ENCODE data around the gene NR0B1.
A peak's percentile ranks its signal among the peaks of the same experiment; 100 is the strongest.

NR0B1 gene, protein sequence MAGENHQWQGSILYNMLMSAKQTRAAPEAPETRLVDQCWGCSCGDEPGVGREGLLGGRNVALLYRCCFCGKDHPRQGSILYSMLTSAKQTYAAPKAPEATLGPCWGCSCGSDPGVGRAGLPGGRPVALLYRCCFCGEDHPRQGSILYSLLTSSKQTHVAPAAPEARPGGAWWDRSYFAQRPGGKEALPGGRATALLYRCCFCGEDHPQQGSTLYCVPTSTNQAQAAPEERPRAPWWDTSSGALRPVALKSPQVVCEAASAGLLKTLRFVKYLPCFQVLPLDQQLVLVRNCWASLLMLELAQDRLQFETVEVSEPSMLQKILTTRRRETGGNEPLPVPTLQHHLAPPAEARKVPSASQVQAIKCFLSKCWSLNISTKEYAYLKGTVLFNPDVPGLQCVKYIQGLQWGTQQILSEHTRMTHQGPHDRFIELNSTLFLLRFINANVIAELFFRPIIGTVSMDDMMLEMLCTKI

DNA sequence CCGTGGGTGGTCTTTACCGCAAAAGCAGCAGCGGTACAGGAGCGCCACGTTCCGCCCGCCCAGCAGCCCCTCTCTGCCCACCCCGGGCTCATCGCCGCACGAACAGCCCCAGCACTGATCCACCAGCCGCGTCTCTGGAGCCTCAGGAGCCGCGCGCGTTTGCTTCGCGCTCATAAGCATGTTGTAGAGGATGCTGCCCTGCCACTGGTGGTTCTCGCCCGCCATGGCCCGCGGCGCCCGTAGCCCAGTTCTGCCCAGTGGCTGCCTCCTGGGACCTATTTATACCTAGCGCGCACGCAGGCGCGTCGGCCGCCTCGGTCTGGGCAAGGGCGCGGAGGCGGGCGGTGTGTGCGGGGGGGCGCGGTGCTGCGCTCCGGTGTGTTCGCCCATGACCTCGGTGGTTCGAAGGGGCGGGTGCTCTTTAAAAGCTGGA, at the start of gene NR0B1:
NR0B1 (minus strand) TSS at position 252 of the 433 bp plus-strand sequence; CDS start at position 225, 27 bp downstream.
- no peak for DNase-seq

DNA sequence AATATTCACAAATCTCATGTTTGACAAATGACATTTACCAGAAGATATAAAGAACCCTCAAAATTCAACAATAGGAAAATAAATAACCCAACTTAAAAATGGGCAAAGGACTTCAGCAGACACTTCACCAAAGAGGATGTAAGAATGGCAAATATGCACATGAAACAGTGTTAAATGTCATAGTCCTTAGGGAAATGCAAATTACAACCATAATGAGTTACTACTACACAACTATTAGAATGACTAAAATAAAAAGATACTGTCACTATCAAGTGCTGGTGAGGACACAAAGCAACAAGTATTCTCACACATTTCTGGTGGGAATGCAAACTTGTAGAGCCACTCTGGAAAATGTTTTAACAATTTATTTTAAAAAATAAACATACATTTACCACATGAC, 40.8 kb upstream of the NR0B1 start:
- no peak for DNase-seq

DNA sequence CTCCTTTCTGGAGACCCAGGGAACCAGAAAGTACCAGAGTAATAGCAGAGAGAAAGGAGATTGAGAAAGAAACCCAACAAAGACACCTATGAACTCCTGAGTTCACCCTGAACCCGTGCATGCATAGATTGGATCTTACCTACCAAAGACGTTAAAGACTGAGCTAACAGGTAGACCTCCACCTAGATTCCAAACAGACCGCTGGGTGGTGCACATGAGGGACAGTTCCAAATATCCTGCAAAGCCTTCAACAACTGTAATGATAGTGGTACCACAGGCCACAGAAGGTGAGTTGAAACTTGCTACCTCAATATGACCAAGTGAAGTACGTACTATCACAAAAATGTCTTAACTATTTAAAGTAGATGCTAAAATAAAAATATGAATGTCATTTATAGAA, 34.0 kb upstream of the NR0B1 start:
- no peak for DNase-seq

DNA sequence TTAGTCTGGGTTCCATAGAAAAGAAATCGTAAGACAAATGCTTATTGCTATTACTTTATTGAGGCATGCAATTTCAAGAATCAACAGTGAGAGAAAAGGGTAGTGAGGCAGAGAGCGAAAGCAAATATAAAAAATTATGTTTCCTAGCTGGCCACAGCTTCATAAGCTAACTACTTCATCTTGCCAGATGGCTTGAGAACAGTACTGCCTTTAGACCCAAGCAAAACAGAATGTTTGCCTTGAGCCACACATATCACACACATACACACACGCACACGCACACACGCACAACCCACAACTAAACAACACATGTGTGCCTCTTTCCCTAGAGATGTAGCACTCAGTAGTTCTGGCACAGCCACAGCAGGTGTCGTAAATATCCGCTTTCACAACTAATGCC, 31.6 kb upstream of the NR0B1 start:
- DNase-seq = no peak

DNA sequence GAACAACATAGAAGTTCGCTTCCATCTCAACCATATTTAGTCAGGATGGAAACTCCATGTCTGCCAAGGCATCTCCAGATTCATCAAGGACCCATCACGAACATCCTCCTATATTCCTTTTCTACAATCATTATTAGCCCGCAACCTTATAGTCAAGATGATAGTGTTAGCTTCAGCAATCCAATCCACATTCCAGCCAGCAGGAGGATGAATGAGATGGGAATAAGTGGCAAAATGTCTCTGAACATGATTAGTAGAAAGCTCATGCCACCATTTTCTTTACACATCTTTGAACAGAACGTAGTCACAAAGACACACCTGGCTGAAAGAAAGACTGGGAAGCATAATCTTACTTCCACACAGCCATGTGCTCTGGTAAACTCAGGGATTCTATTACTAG, 18.6 kb upstream of the NR0B1 start:
- DNase-seq = no peak

DNA sequence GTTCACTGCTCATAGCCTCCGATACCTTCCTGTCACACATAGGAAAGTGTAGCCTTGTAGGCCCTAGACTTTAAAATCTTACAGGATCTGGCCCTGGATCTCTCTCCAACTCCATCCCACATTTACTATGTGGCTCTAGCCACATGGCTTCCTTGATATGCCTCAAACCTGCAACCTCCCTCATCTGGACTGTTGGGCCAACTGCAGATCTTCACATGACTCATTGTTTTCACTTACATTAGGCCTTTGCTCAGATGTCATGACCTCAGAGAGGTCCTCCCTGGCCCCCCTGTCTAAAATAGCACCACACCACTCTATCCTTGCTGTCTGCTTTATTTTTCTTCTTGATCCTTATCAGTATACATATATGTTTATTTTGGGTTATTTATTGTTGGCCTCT, 8.1 kb upstream of the NR0B1 start:
- DNase-seq = no peak

DNA sequence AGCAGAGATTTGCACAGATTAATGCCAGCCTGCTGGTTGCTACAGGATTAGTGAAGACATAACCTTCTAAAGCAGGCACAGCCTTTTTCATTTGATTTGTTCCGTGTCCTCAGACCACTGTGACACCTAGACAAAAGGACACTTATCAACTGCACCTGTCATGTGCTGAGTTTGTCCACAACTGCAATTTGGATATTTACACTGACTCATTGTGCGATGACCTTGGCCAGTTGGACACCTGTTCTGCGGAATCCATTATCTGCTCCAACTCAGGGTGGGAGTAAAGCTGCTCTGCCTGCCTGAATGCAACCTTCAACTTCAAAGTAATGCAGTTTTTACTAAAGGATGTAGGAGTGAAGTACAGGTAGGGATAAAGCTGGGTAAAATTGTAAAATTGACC, 4.1 kb upstream of the NR0B1 start:
- no peak for DNase-seq

DNA sequence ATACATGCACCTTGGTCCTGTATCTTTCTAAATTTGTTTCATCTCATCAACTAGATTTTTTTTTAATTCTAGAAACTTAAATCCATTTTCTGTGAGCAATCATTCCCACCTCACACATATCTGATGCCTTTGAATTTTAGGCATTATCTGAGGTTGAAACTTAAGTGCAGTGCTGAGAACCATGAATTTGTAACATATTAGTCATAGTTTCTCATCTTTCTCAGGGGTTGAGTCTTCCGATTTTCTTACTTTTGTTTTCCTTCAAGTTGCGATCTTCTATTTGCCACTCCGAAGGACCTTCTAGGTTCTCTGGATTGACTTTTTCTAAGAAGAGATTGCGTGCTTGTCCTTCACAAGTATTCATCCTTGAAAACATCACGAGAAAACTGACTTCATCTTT, 3.7 kb upstream of the NR0B1 start:
- DNase-seq = no peak

DNA sequence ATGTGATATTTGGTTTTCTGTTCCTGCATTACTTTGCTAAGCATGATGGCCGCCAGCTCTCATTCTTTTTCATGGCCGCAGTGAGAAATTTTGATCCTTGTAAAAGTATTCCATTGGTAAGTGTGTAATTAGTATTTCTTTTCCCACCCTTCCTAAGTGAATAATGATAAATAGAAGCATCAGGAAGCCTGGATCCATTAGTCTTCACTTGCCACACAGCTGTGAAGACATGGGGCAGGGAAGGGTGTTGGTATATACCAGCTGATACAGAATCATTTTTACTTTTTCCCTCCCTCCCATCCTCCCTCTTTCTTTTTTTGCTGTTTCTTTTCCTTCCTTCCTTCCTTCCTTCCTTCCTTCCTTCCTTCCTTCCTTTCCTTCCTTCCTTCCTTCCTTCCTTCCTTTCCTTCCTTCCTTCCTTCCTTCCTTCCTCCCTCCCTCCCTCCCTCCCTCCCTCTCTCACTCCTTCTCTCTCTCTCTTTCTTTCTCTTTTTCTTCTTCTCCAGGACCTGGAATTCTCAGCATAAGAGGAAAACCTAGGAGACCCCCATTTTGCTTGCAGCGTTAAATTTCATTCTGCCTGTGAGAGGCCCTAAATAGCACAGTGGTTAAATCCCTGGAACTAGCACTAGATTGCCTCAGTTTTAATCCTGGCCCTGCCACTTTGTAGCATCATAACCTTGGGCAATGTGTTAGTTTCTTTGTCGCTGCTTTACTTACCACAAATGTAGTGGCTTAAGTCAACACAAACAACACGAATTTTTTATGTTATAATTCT, 1.4 kb upstream of the NR0B1 start:
- no peak for DNase-seq

DNA sequence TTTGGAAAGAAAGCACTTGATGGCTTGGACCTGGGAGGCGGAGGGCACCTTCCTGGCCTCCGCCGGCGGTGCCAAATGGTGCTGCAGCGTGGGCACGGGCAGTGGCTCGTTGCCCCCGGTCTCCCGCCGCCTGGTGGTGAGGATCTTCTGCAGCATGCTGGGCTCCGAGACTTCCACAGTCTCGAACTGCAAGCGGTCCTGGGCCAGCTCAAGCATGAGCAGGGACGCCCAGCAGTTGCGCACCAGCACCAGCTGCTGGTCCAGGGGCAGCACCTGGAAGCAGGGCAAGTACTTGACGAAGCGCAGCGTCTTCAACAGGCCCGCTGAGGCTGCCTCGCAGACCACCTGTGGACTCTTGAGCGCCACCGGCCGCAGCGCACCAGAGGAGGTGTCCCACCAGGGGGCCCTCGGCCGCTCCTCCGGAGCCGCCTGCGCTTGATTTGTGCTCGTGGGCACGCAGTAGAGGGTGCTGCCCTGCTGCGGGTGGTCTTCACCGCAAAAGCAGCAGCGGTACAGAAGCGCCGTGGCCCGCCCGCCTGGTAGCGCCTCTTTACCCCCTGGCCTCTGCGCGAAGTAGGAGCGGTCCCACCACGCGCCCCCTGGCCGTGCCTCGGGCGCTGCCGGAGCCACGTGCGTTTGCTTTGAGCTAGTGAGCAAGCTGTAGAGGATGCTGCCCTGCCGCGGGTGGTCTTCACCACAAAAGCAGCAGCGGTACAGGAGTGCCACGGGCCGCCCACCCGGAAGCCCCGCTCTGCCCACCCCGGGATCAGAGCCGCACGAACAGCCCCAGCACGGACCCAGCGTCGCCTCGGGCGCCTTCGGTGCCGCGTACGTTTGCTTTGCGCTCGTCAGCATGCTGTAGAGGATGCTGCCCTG, 689 bp downstream of the NR0B1 start:
- no peak for DNase-seq

DNA sequence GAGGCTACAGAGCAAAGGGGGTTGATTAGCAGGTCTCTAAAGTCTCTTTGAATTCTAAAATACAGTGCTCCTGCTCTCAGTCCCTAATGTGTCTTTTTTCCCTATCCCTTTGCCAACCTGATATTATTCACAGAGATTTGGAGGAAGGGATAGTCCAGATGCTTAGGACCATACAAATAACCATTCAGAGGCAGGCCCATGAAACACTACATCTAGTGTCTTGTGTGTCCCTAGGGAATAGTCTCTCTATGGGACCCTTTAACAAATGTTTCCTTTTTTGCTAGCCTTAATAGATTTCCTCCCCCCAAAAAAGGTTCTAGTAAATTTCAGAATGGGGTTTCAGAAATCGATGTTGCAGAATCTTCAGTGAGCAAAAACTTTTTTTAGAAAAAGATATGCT, 1.7 kb downstream of the NR0B1 start:
- no peak for DNase-seq

DNA sequence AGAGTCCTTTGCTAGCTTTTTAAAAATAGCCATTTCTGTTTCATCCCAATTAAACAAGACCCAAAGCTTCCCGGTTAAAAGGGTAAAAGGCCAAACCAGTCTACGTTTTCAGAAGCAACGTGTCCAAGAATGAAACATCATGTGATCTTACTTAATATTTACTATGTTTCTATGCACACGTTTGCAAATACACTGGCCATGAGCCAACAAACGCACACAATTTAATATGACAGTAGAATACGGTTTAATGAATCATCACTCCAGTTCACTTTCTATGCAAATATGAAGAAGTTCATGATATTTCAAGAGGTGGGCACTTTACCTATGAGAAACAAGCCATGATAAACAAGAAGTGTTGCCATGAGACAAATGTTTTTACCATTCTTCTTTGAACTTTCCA, 4.3 kb downstream of the NR0B1 start:
- DNase-seq = no peak

DNA sequence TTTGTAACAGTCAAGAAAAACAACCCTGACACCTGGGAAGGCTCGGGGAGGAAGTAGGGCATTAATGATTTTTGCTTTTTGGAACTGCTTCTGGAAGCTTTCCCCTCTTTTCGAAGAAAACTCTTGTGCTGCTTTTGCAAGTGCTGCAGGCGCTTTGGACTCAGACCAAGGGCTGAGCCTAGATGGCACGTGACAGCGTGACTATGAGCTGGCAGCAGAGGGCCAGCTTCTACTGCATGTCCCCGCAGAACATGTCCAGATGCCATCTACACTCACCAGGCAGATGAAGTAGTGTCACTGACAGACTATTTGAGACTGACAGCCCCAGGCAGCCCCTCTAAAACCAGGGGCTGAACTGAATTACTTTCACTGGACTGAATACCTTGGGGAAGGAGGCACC, 6.2 kb downstream of the NR0B1 start:
- DNase-seq = no peak

DNA sequence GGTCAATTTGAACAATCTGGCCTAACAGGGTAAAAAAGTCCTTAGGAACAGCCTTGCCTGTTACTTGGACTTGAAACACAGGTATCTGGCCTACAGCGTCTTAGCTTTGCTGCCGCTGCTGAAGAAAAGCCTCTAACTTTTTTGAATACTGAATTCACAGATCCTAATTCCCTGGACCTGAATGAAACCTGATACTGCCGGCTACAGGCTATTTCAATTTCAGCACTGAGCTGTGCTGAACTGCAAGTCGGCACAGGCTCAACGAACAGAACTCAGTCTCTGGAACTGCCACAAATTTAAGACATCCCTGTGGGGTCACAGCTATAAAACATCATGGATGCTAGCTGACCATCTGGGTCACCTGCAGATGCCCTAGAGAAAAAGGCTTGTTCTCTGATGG, 7.2 kb downstream of the NR0B1 start:
- DNase-seq = no peak

DNA sequence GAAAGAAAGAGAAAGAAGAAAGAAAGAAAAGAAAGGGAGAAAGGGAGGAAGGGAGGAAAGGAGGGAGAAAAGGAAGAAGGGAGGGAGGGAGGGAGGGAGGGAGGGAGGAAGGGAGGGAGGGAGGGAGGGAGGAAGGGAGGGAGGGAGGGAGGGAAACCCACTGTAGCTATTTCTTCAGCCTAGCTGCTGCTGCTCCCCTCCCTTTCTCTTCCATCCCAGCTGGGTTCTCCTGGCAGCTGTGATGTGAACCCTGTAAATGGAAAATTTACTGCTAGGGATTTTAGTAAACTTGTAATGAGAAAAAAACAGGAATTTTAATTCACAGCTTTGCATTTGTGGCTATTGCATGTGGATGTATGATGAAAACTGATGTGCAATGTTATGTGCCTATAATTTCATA, 8.0 kb downstream of the NR0B1 start:
- no peak for DNase-seq

DNA sequence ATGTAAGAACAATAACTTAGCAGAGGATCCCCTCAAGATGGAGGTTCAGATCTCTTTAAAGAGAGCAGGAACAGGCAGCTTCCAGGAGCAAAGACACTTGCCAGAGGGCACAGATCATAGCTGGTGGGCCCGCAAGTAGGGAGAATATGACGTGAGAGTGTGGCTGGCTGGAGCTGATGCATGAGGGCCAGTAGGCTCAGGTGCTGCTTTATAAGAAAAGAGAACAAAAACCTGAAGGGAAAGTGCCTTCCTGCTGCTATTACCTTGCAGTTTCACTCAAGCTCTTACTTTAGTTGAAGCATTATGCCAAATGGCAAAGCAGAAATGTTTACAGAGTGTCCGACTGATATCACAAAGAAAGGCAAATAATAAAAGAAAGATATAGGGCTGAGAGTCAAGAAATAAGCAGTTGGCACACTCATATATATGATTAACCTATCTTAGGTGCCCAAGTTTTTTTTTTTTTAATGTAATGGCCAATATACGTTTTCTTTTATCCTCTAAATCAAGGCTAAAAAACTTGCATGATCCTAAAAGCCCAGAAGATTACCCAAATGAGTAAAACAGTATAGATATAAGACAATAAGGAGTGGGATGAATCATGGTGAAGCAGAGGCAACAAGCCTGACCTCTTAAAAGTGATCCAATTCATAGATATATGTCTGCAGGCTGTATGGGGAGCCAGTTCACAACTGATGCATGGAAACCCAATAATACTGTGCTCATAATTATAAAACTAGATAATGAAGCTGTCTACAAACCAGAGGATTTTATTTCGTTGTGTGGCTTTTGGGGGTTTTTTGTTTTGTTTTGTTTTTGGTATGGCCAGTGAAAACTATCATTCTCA, 12.6 kb downstream of the NR0B1 start:
- no peak for DNase-seq

DNA sequence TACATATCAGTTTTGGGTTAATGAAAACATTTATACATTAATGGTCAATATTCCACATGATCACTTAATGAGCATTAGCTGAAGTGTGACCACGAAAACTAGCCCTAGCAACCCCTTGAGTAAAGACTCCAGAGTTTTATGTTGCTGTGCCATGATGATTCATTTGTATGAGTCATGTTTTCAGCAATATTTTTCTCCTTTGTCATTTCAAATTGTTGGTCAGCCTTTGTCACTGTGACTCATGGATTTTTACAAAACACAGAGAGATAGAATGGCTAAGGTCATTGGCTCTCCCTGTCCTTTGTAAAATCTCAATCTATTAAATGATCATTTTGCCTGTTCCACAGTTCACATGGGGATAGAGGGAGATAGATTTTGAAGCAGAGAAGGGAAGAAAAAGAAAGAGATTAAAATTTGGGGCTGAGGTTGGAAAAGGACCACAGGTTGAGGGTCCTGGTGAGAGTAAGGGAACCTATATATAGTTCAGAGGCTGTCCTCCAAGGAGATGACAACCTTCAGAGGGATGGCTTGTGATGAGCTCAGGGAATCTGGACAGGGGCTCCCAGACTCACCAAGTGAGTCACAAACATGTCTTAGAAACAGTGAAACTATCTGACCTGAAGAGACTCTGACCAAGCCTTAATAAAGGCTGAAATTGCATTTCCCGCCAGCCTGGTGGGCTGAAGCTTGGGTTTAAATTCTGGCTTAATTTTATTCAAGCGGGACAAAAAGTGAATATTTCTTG, 25.6 kb downstream of the NR0B1 start:
- peak; percentile 65 for DNase-seq

DNA sequence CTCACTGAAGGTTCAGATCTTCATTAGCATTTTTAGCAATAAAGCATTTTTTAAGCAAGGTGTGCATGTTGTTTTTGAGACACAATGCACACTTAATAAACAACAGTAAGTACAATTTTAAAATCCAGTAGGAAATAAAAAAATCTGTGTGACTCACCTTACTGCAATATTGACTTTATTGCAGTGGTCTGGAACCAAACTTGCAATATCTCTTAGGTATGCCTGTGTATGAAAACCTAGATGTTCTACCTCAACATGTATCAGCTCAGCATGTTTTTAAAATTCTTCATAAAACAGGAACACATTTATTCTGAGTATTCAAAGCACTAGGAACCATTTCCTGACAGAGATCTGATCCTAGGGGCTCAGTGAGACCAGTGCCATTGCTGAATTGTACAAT, 26.7 kb downstream of the NR0B1 start:
- no peak for DNase-seq

DNA sequence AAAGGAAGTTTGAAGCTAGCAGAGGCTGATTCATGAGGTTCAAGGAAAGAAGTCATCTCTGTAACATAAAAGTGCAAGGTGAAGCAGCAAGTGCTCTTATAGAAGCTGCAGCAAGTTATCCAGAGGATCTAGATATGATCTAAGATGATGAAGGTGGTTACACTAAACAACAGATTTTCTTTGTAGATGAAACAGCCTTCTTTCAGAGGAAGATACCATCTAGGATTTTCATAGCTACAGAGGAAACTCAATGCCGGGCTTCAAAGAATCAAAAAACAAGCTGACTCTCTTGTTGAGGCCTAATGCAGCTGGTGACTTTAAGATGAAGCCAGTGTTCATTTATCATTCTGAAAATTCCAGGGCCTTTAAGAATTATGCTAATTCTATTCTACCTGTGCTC, 28.8 kb downstream of the NR0B1 start:
- no peak for DNase-seq

DNA sequence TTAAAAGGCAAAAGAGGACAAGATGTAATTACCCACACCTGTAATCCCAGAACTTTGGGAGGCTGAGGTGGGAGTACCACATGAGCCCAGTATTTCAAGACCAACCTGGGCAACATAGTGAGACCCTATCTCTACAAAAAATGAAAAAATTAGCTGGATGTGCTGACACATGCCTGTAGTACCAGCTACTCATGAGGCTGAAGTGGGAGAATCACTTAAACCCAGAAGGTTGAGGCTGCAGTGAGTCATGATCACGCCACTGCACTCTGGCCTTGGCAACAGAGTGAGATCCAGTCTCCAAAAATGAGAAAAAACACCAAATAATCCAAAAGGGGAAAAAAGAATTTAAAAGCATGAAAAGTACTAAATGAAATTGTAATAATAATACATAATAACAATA, 30.8 kb downstream of the NR0B1 start:
- DNase-seq = no peak

DNA sequence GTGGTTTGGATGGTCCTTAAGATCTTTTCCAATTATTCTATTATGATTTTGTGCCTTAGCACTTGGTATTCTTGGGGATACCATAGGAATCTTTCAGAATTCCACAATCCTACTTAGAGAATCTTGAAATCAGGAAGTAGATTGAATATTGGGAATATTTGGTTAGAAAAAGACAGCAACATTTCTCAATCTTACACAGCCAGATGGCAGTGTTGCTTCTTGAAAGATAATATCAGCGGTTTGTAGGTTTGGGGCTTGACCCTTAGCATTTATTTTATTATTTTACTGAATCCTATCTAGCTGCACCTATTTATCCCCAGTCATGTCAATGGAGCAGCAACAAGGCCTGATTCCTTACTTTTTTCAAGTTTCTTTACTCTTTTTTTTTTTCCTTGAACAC, 33.7 kb downstream of the NR0B1 start:
- no peak for DNase-seq

DNA sequence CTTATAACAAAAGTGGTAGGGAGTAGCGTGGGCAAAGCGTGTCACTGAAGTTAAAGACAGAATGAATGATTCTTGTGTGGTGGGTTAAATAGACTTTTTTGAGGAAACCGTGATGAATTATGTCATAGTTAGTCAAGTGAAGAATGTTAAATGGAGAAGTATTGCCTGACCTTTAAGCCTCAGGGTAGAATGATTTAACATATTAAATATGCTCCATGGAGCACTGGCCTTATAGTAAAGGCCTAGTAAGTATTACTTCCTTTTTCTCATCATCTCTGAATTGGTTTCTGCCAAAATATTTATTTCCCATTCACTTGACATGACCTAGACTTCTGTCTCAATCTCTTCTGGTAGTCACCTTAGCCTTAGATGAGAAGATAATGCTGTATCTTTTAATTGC, 38.6 kb downstream of the NR0B1 start:
- DNase-seq = no peak

Measured in NCI-H226 (cell line).